T-helper 9 cell (primary cell): ENCODE data around the gene NSUN4.
"Not testable (repeated sequence)": the region's sequence is repeated elsewhere in the genome, so short reads cannot be mapped to it uniquely, and the experiment has no call there.

ENCODE experiments used
- DNase-seq: peaks from one replicate; pipeline ENCODE4 v3.0.0-alpha.2; 2020

The NSUN4 gene

GRCh38 chr1:46367701-46368100, 27.1 kb downstream of the NSUN4 start:
- DNase-seq, result not testable (repeated sequence)

- DNase-seq, result no peak
These were observed 28.2 kb downstream of the NSUN4 start for GRCh38 chr1:46368791-46369190.

GRCh38 chr1:46369542-46370213, 29.1 kb downstream of the NSUN4 start:
- no peak for DNase-seq

DNA sequence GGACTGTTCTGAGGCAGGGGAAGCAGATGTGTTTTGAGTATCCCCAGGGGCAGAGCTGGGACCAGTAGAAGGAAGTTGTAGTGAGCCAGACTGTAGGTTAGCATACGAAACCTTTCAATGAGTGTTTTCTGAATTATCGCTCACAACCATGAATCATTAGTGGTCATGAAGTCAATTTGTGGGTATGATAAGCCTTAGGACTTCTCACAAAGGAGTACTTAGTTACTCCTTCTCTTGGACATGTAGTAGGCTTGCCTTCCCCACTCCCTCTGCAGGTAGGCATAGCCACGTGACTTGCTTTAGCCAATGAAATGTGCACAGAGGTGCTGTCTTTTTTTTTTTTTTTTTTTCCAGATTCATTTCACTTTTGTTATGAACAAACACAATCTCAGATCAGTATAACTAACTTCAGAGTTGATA, 29.6 kb downstream of the NSUN4 start:
- no peak for DNase-seq

- no peak for DNase-seq
These were observed 31.8 kb downstream of the NSUN4 start for GRCh38 chr1:46372431-46372830.

DNA sequence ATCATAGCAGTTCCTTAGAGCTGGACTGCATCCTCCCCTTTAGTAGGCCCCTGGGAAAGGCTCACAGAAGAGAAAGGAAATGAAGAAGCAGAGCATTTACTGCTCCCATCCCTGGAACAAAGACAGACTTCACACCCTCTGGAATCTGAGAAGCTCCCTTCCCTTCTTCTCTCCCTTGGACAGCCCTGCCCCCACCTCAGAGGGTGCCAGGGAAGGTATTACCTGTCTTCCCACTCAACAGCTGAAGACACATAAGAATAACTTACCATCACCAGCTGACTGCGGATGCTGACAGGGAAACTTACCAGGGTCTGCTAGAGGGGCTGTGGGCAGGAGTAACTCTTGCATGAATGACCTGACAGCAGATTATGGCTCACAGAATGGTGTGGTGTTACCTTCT, 39.4 kb downstream of the NSUN4 start:
- no peak for DNase-seq

DNA sequence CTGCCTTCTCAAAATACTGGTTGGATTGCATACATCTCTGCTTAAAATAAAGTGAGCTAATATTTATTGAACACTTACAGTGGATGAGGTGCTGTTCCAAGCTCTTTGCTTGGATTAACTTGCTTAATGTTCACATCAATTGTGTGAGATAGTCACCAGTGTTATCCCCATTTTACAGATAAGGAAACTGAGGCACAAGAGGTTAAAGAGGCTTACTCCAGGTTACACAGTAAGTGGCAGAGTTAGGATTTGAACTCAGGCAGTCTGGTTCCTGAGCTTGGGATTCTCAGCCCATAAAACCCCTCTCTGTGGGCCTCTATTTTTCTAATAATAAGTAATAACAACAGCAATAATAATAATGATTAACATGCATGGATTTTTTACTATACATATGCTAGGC, 39.9 kb downstream of the NSUN4 start:
- no peak for DNase-seq

DNA sequence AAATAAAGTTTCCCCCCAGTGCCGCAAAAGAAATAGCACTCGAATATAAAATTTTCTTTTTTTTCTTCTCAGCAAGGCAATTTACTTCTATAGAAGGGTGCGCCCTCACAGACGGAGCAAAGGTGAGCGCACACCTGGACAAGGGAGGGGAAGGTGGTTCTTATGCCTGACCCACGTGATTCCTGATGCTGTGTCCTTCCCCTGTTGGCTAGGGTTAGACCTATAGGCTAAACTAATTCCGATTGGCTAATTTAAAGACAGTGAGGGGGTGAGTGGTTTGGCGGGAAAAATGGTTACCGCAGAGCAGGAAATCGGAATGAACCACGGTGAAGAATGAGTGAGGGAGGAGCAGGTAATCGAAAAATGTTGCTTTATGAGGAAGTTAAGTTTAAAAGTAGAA, 52.9 kb downstream of the NSUN4 start:
- no peak for DNase-seq

- no peak for DNase-seq
These were observed 53.7 kb downstream of the NSUN4 start, which contains the start of gene FAAH for GRCh38 chr1:46394108-46394871. Gene FAAH, plus strand, starts transcription at chr1:46394317. Its CDS starts 32 bp downstream, at chr1:46394349.

GRCh38 chr1:46394872-46395465, 54.4 kb downstream of the NSUN4 start:
- no peak for DNase-seq

DNA sequence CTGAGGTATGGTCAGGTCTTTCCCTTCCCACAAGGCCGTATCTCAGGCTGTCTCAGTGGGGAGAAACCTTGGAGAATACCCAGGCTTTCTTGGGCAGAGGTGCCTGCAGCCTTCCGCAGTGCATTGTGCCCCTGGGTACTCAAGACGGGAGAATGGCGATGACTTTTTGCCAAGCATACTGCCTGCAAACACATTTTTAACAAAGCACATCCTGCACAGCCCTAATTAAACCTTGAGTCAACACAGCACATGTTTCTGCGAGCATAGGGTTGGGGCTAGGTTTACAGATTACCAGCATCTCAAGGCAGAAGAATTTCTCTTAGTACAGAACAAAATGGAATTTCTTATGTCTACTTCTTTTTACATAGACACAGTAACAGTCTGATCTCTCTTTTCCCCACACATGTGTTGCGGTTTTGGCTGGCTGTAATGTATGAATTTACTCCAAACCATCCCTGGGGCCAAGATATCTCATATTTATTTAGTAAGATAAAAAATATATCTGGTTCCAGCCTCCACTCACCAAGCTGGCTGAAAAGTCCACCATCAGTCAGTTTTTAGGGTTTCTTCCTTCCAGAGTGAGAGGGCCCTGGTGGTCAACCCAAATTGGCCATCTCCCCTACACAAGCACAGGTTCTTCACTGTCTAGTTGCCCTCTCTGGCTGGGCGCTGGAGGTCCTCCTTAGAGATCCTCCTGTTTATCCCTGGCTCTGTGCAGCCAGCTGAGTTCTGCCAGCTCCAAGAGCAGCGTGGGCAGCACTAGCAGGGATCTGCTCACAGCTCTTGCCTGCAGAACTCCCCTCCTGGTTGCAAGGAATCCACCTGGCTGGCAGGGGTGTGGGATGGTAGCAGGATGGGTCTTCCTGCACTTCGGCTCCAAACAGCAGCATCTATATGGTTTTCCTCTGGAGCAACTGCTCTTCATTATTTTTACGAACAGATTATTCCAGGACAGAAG, 56.1 kb downstream of the NSUN4 start:
- DNase-seq, result no peak

- no peak for DNase-seq
These were observed 58.7 kb downstream of the NSUN4 start for GRCh38 chr1:46399307-46399706.

GRCh38 chr1:46400421-46400820, 59.8 kb downstream of the NSUN4 start:
- DNase-seq, result no peak

GRCh38 chr1:46401154-46401913, 60.7 kb downstream of the NSUN4 start:
- no peak for DNase-seq

DNA sequence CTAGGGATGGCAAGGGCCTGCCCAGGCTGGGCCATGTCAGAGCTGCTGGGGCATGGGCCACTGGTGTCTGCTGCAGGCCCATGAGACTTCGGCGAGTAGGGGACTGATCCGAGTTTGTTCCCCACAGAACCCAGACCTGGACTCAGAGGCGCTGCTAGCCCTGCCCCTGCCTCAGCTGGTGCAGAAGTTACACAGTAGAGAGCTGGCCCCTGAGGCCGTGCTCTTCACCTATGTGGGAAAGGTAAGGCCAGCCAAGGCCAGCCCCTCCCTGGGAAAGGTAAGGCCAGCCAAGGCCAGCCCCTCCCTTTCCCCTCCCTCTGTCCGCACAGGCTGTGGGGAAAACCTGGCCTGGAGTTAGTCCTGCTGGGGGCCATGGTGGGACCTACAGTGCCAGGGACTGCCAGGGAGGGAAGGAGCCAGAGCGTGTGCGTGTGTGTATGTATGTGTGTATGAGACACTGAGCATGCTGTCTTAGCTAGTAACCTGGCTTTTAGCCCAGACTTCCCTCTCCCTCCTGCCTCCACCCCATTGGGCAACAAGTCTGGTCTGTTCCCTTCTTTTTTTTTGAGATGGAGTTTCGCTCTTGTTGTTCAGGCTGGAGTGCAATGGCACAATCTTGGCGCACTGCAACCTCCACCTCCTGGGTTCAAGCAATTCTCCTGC, 61.5 kb downstream of the NSUN4 start:
- no peak for DNase-seq

DNA sequence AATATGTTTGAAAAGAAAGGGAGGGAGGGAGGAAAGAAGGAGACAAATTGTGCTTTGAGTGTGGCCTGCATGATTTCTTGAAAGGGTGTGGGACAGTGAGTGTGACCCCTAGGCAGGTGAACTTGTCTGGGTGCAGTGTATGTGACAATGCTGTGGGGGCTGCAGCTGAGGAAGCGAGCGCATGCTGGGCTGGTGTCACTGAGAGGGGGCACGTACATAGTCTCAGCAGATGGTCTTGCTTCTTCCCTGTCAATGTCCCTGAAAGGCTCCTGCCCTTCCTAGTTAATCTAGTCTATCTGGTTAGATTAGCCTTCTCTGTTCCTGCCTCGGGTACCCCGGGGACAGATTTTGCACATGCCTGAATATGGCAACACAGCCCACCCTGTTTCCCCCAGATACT, 63.3 kb downstream of the NSUN4 start:
- DNase-seq, result no peak

DNA sequence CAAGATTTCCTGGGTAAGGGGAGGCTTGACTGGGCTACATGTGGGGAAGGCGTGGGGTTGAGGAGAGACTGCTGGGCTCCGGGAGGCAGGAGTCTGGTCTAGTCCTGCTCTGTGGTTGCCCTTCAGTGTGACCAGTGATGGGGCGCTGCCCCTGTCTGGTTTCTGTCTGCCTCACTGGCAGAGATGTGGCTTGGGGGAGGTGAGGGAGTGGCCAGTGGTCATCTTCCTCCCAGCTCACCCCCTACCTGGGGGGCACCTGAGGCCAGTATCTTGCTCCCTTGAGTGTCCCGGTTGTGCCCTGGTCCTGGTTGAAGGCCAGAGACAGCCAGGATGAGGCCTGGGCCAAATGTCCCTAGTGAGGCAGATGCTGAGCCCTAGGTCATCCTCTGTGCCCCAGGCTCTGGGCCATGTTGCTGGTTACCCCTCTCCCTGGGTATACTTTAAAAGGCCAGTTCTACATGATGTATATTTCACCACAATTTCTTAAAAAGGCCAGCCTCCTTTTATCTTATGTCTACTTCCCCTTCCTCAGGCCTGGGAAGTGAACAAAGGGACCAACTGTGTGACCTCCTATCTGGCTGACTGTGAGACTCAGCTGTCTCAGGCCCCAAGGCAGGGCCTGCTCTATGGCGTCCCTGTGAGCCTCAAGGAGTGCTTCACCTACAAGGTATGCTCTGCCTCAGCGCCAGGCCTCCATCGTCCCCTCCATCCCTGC, 64.0 kb downstream of the NSUN4 start:
- no peak for DNase-seq

DNA sequence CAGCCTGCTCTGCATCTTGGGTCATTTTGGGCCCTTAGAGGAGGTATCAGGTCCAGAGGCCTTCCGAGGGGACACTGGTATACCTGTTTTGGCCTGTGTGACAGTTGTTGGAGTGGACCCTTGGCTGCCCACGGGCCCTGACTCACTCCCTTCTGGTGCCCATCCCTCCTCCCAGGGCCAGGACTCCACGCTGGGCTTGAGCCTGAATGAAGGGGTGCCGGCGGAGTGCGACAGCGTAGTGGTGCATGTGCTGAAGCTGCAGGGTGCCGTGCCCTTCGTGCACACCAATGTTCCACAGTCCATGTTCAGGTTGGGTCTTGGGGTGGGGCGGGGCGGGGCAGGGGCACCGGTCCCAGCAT, 64.6 kb downstream of the NSUN4 start:
- DNase-seq, result no peak

DNA sequence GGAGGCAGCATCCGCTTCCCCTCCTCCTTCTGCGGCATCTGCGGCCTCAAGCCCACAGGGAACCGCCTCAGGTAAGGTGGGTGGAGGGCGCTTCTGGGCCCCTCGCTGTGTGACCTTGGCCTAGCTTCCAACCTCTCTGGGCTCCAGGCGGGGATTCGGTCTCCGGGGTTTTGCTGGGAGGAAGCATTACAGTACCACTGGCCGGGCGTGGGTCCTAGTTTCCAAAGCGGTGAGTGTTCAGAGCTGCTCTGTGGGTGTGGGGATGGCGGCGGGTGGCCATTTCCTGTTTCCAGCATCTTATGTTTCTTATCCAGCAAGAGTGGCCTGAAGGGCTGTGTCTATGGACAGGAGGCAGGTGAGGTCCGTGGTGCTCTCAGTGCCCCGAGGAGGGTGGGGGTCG, 65.1 kb downstream of the NSUN4 start:
- no peak for DNase-seq

GRCh38 chr1:46406881-46407608, 66.4 kb downstream of the NSUN4 start:
- no peak for DNase-seq
